G401 (cell line): ENCODE data around the gene RHOT2. TPM values are rescaled to one million over a fixed set of nuclear protein-coding genes. Genes with fewer than 3 reads are reported as not detected.

Source experiments
- DNase-seq: peaks from one replicate; pipeline ENCODE4 v3.0.0-alpha.2; 2015; ENCODE audit warnings: low spot score
- in situ Hi-C: cut with HindIII; loops from 2 replicates; pipeline ENCODE4 v1.10.0; 2016; ENCODE audit warnings: low sequenced_read_pairs, mixed read lengths
- total RNA-seq: library from RNA; depleted of rRNA; stranded (reverse); fragments of >200 nt; shearing (Covaris generic); gene quantifications from 2 replicates; pipeline ENCODE4 v1.2.3, GENCODE V29; 2014; rRNA removed

The RHOT2 gene
- total RNA-seq, 1 experiment from 2014 or later: 104 TPM

GRCh38 chr16:718922-719321 lies 51.0 kb downstream of the RHOT2 start:
- DNase-seq: no peak
- in situ Hi-C loops: loop anchor here (10.0 to 25.0 kb wide), 2 partner anchors 143 to 256 kb away; partner anchors contain the start of gene LMF1

DNA sequence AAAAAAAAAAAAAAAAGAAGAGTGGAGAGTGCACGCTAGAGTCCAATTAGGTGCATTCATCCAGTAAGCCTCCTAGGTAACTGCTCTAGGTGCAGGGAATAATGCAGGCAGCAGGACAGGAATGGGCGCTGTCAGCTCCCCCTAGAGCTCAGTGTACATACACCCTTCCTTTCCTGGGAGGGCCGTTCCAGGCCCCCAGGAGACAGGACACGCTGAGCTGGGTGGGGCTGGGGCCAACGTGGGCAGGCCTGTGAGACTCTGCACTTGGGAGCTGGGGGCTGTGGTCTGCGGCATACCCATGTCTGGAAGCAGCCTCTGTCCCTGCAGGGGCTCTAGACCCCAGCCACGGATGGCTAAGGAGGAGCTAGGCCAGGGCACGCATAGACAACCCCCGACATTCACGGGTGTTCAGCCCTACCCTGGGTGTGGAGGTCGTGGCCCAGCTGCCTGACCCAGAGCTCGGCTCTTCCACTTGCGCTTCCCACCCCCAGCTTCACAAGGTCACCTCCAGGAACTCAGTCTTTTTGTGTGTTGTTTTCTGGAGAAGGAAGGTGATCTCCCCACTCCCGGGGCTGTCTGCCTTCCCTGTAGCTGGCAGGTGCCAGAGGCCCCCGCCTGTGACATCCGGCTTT lies 52.0 kb downstream of the RHOT2 start:
- no peak for DNase-seq
- in situ Hi-C loops: loop anchor here (10.0 to 25.0 kb wide), 2 partner anchors 142 to 255 kb away; partner anchors contain the start of gene LMF1

GRCh38 chr16:720447-720989 lies 52.6 kb downstream of the RHOT2 start:
- in situ Hi-C loops: loop anchor here (25.0 kb wide), 1 partner anchor 142 kb away; no protein-coding TSS in a partner anchor
- peak; percentile 77 for DNase-seq

GRCh38 chr16:720990-721764 lies 53.2 kb downstream of the RHOT2 start, which contains the start of gene ANTKMT:
Gene ANTKMT (plus strand): TSS chr16:721146. CDS start chr16:721275, 129 bp downstream.
- in situ Hi-C loops: loop anchor here (25.0 kb wide), 1 partner anchor 141 kb away; no protein-coding TSS in a partner anchor
- peak; percentile 81 for DNase-seq

- in situ Hi-C loops: loop anchor here (25.0 kb wide), 1 partner anchor 140 kb away; no protein-coding TSS in a partner anchor
- DNase-seq: peak; percentile 3
Measured at GRCh38 chr16:721765-722540, 54.0 kb downstream of the RHOT2 start.

DNA sequence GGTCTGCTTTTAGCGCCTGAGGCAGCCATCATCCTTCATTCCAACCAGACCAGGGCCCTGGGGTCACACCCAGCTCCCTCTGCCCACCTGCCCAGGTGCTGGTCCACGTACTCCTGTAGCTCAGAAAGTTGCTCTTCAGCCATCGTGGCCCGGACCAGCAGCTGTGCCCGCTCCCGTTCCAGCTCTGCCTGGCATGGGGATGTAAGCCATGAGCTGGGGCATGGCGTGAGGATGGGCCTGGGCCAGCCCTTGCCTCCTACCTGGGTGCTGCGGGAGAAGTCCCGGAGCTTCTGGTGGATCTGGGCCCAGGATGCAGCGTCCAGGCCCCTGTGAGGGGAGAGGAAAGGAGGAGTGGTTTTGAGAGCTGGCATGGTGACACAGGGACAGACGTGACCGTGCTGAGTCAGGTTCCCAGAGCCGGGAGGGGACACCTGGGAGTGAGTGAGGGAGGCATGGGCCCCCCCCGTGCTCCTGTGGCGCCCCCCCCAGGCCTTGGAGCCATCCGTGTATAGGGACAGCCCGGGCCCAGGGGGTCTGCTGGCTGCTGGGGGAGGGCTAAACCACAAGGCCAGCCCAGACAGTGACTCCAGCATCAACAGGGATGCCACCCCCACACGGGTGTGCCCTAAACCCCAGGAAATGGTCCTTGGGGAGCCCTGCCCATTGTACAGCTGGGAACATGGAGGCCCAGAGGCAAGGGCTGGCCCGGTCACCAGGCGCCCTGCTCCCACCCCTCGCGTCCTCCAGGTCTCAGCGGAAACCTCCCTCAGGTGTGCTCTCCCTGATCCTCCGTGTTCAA lies 55.1 kb downstream of the RHOT2 start:
- peak; percentile 19 for DNase-seq
- in situ Hi-C loops: loop anchor here (25.0 kb wide), 1 partner anchor 139 kb away; no protein-coding TSS in a partner anchor

DNA sequence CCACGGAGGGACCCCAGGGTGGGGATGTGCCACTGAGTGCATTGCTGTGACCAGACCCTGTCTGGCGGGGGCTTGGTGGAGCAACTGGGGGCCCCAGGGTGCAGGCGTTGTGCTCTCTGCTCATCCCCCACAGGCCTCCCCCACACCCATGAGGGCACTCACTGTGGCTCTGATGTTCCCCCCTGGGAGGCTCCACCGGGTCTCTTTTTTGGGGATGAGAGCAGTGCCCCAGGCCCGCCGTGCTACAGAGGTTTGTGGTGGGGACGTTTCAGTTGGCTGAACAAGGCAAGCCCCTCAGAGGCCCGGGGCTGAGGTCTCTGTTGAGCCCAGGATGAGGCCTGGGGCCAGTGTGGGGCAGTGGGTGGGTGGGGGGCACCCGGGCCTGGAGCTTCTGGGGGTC lies 55.8 kb downstream of the RHOT2 start:
- no peak for DNase-seq
- in situ Hi-C loops: loop anchor here (25.0 kb wide), 1 partner anchor 139 kb away; no protein-coding TSS in a partner anchor

Other genes with a start within 250 kb of the RHOT2 start
- 33.8 and 39.3 TPM in 2 replicates for gene RAB11FIP3, start 242.5 kb upstream of the RHOT2 start, total RNA-seq
- gene CAPN15, start 140.4 kb upstream of the RHOT2 start, total RNA-seq: 38.8 and 54.3 TPM in 2 replicates
- 0.41 and 2.3 TPM in 2 replicates for gene PRR35, start 107.7 kb upstream of the RHOT2 start, total RNA-seq
- 2.7 and 4.1 TPM in 2 replicates for gene NHLRC4, start 101.1 kb upstream of the RHOT2 start, total RNA-seq
- 38.8 and 54.4 TPM in 2 replicates for gene PIGQ, start 98.2 kb upstream of the RHOT2 start, total RNA-seq
- gene RAB40C, start 78.1 kb upstream of the RHOT2 start, total RNA-seq: 28.6 and 32.2 TPM in 2 replicates
- 44.6 and 64.4 TPM in 2 replicates for gene WFIKKN1, start 37.1 kb upstream of the RHOT2 start, total RNA-seq
- 119 and 161 TPM in 2 replicates for gene METTL26, start 31.8 kb upstream of the RHOT2 start, total RNA-seq
- 65.4 and 108 TPM in 2 replicates for gene MCRIP2, start 26.3 kb upstream of the RHOT2 start, total RNA-seq
- 25.0 and 39.8 TPM in 2 replicates for gene WDR90, start 18.8 kb upstream of the RHOT2 start, total RNA-seq
- gene RHBDL1, start 7.5 kb downstream of the RHOT2 start, total RNA-seq: 1.1 and 1.5 TPM in 2 replicates
- gene STUB1, start 12.3 kb downstream of the RHOT2 start, total RNA-seq: 145 and 207 TPM in 2 replicates
- gene JMJD8, start 16.2 kb downstream of the RHOT2 start, total RNA-seq: 3.8 and 4.0 TPM in 2 replicates
- gene WDR24, start 22.3 kb downstream of the RHOT2 start, total RNA-seq: 6.2 and 7.9 TPM in 2 replicates
- 14.6 and 19.4 TPM in 2 replicates for gene FBXL16, start 37.7 kb downstream of the RHOT2 start, total RNA-seq
- gene METRN, start 47.0 kb downstream of the RHOT2 start, total RNA-seq: 428 and 493 TPM in 2 replicates
- gene ANTKMT, start 53.0 kb downstream of the RHOT2 start, total RNA-seq: 45.5 and 47.6 TPM in 2 replicates
- gene CCDC78, start 58.3 kb downstream of the RHOT2 start, total RNA-seq: 20.0 and 26.4 TPM in 2 replicates
- 42.3 and 43.1 TPM in 2 replicates for gene HAGHL, start 59.0 kb downstream of the RHOT2 start, total RNA-seq
- 29.6 and 49.4 TPM in 2 replicates for gene CIAO3, start 72.9 kb downstream of the RHOT2 start, total RNA-seq
- gene MSLN, start 92.6 kb downstream of the RHOT2 start, total RNA-seq: 0.14 and 1.8 TPM in 2 replicates
- gene RPUSD1, start 120.2 kb downstream of the RHOT2 start, total RNA-seq: 69.3 and 95.5 TPM in 2 replicates
- 60.2 and 61.4 TPM in 2 replicates for gene CHTF18, start 120.5 kb downstream of the RHOT2 start, total RNA-seq
- 0.17 TPM in 1 of 2 replicates, not detected in the other for gene GNG13, start 132.6 kb downstream of the RHOT2 start, total RNA-seq